Liver (tissue), 9 donors: Measurements from ENCODE around the gene DKC1. TPM values are rescaled to one million over a fixed set of nuclear protein-coding genes. Genes with fewer than 3 reads are reported as not detected.

Experiments
- DNase-seq: peaks from one replicate; pipeline ENCODE4 v3.0.0-alpha.2; 2017; ENCODE audit warnings: low spot score
- H3K27ac ChIP-seq, 2 donors: one replicate each; pipeline ENCODE4 v1.7.0; 2013; ENCODE audit warnings: inconsistent platforms in 2 of 2, low read length in 2 of 2, control low read depth in 1 of 2, low read depth in 1 of 2, mild to moderate bottlenecking in 1 of 2
- H3K27me3 ChIP-seq, 4 donors: one replicate each; pipeline versions ENCODE4 v1.6.1 to v1.7.0; 2013; ENCODE audit warnings: low read length in 3 of 4, inconsistent platforms in 1 of 4, mild to moderate bottlenecking in 1 of 4, moderate library complexity in 1 of 4; ENCODE audit not compliant: control insufficient read depth in 4 of 4, insufficient read depth in 4 of 4
- H3K36me3 ChIP-seq, 4 donors: one replicate each; pipeline versions ENCODE4 v1.6.1 to v1.7.0; 2013; ENCODE audit warnings: low read length in 3 of 4, mild to moderate bottlenecking in 3 of 4, low read depth in 1 of 4, moderate library complexity in 1 of 4; ENCODE audit not compliant: control insufficient read depth in 4 of 4, insufficient read depth in 3 of 4
- H3K4me1 ChIP-seq, 4 donors: one replicate each; pipeline versions ENCODE4 v1.6.1 to v1.7.0; 2013; ENCODE audit warnings: low read length in 3 of 4, mild to moderate bottlenecking in 3 of 4, moderate library complexity in 1 of 4; ENCODE audit not compliant: control insufficient read depth in 4 of 4, insufficient read depth in 4 of 4
- H3K4me3 ChIP-seq, 3 donors: one replicate each; pipeline versions ENCODE4 v1.6.1 to v1.7.0; 2013; ENCODE audit warnings: low read length in 3 of 3, control low read depth in 1 of 3, low read depth in 1 of 3, mild to moderate bottlenecking in 1 of 3
- H3K9ac ChIP-seq, 2 donors: one replicate each; pipeline ENCODE4 v1.7.0; 2013; ENCODE audit warnings: low read length in 2 of 2, mild to moderate bottlenecking in 2 of 2, moderate library complexity in 2 of 2, control low read depth in 1 of 2, low read depth in 1 of 2
- H3K9me3 ChIP-seq, 4 donors: one replicate each; pipeline versions ENCODE4 v1.6.1 to v1.7.0; 2013; ENCODE audit warnings: low read length in 3 of 4; ENCODE audit not compliant: control insufficient read depth in 4 of 4
- ATF3 ChIP-seq: IDR thresholded peaks from 2 replicates; pipeline ENCODE4 v1.6.1; 2016; ENCODE audit warnings: antibody characterized with exemption
- FOXA1 ChIP-seq: IDR thresholded peaks from 2 replicates; pipeline ENCODE4 v1.6.1; 2016; ENCODE audit warnings: antibody characterized with exemption
- FOXA2 ChIP-seq: IDR thresholded peaks from 2 replicates; pipeline ENCODE4 v1.6.1; 2016; ENCODE audit warnings: antibody characterized with exemption
- GABPA ChIP-seq, 2 donors: IDR thresholded peaks in 1 of 2; conservative IDR thresholded peaks in 1 of 2; 2 replicates each; pipeline ENCODE4 v1.6.1; 2016; ENCODE audit warnings: antibody characterized with exemption in 2 of 2, mild to moderate bottlenecking in 1 of 2, moderate library complexity in 1 of 2
- HNF4A ChIP-seq, 2 donors: conservative IDR thresholded peaks; 2 replicates each; pipeline ENCODE4 v1.6.1; 2016; ENCODE audit warnings: antibody characterized with exemption in 2 of 2, mild to moderate bottlenecking in 2 of 2
- HNF4G ChIP-seq: IDR thresholded peaks from 2 replicates; pipeline ENCODE4 v1.6.1; 2016; ENCODE audit warnings: antibody characterized with exemption
- JUND ChIP-seq, 2 donors: IDR thresholded peaks; 2 replicates each; pipeline ENCODE4 v1.6.1; 2016; ENCODE audit warnings: antibody characterized with exemption in 2 of 2
- NR2F2 ChIP-seq: IDR thresholded peaks from 2 replicates; pipeline ENCODE4 v1.6.1; 2016; ENCODE audit warnings: antibody characterized with exemption
- REST ChIP-seq: IDR thresholded peaks from 2 replicates; pipeline ENCODE4 v1.6.1; 2016; ENCODE audit warnings: antibody characterized with exemption, mild to moderate bottlenecking
- SP1 ChIP-seq: IDR thresholded peaks from 2 replicates; pipeline ENCODE4 v1.6.1; 2018; ENCODE audit warnings: antibody characterized with exemption, mild to moderate bottlenecking
- TAF1 ChIP-seq: conservative IDR thresholded peaks from 2 replicates; pipeline ENCODE4 v1.6.1; 2016; ENCODE audit warnings: antibody characterized with exemption, mild to moderate bottlenecking
- YY1 ChIP-seq: IDR thresholded peaks from 2 replicates; pipeline ENCODE4 v1.6.1; 2016; ENCODE audit warnings: antibody characterized with exemption, mild to moderate bottlenecking
- WGBS: extraction: QIAGEN DNeasy Blood & Tissue Kit; methylation state at CpG from one replicate; pipeline ENCODE4 v1.1.7; 2013; 5-methylcytosine and 5-hydroxymethylcytosine counted together
- polyA plus RNA-seq, 2 donors: library from polyadenylated mRNA; stranded (reverse) in 1 of 2; unstranded in 1 of 2; fragments of 200-250 nt in 1 of 2; fragments of >200 nt in 1 of 2; fragmentation: Nextera tagmentation in 1 of 2; extraction: Ambion mirVana in 1 of 2; gene quantifications; one replicate each; pipeline versions ENCODE4 v1.2.1 to v1.2.3, GENCODE V29; 2013 to 2015
- total RNA-seq, 2 donors: library from RNA; depleted of rRNA; stranded (reverse); fragments of >200 nt; gene quantifications; one replicate each; pipeline ENCODE4 v1.2.3, GENCODE V29; 2014
- TF ChIP-seq, protein P1 (sequence below): IDR thresholded peaks from 2 replicates; pipeline ENCODE4 v1.6.1; 2016; ENCODE audit warnings: antibody characterized with exemption
- TF ChIP-seq, protein P2 (sequence below): fragments of 150-350 bp; IDR thresholded peaks from 2 replicates; pipeline ENCODE4 v1.5.1; 2017; ENCODE audit warnings: improper control_type of control experiment, low read depth, low read length; ENCODE audit not compliant: missing input control
- donor health status: healthy.
- donor health status: healthy.
- donor health status: healthy.
- donor health status: healthy.
- donor health status: healthy.

The DKC1 gene
- total and polyA plus RNA-seq, 4 donors: 14.0 to 21.9 (median 16.5) TPM

GRCh38 chrX:154731881-154732280 lies 30.8 kb upstream of the DKC1 start:
- Histone ChIP-seq H3K36me3 (no peaks in the 10 kb centered on the region), H3K4me3 (no peak overlapping the region), H3K9ac (no peak overlapping the region), H3K4me1 (peaks cover 5 to 27% (median 17%) of the 10 kb centered on the region in 4 donors), H3K27ac (no peak overlapping the region), H3K9me3 (no peaks in the 10 kb centered on the region), H3K27me3 (no peaks in the 10 kb centered on the region)
- WGBS: 78% methylated on average over 7 of the region's 7 CpGs
- no peak for DNase-seq
- TF ChIP-seq HNF4G (no peak), NR2F2 (no peak), REST (no peak), FOXA1 (no peak), TAF1 (no peak), GABPA (IDR thresholded peaks at IDR 0.05 in 1 of 2, conservative IDR thresholded peaks at IDR 0.05 in 1 of 2) (no peak), HNF4A (conservative IDR thresholded peaks at IDR 0.05) (no peak), YY1 (no peak), FOXA2 (no peak), JUND (IDR thresholded peaks at IDR 0.05) (no peak), SP1 (no peak)
- TF ChIP-seq, protein P1, sequence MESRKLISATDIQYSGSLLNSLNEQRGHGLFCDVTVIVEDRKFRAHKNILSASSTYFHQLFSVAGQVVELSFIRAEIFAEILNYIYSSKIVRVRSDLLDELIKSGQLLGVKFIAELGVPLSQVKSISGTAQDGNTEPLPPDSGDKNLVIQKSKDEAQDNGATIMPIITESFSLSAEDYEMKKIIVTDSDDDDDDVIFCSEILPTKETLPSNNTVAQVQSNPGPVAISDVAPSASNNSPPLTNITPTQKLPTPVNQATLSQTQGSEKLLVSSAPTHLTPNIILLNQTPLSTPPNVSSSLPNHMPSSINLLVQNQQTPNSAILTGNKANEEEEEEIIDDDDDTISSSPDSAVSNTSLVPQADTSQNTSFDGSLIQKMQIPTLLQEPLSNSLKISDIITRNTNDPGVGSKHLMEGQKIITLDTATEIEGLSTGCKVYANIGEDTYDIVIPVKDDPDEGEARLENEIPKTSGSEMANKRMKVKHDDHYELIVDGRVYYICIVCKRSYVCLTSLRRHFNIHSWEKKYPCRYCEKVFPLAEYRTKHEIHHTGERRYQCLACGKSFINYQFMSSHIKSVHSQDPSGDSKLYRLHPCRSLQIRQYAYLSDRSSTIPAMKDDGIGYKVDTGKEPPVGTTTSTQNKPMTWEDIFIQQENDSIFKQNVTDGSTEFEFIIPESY: no peak

DNA sequence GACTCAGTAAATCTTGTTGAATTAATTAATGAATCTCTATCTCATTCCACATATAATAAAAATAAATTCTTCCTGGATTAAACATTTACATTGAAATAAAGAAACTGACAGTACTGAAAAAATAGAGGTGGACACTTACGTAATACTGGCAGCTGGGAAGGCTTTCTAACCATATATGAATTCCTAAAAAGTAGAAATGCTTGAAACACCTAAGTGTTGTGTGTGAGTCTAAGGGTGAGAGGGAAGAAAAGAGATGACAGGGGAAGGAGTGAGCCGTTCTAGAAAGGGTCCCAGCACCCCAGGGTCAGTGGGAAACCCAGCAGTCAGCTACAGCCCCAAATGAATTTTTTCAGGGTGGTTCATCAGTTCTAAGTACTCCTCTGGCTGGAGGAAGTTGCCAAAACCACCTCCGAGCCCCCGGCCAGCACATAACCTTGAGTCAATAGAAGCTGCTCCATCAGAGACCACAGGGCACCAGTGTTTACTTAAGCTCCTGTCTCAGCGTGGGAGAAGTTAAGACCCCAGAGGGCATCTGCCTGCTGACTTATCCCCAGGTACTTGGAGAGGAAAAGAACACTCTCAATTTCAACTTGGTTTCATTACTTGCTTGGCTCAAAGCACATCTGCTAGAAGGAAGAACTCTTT lies 30.1 kb upstream of the DKC1 start:
- WGBS: 59% methylated on average over 5 of the region's 5 CpGs
- H3K4me3 ChIP-seq: no peak overlapping the region
- peak overlapping the region; percentile 19 to 56 for H3K27ac ChIP-seq
- TF ChIP-seq GABPA (IDR thresholded peaks at IDR 0.05 in 1 of 2, conservative IDR thresholded peaks at IDR 0.05 in 1 of 2) (no peak), YY1 (no peak), HNF4A (conservative IDR thresholded peaks at IDR 0.05) (no peak), TAF1 (no peak), FOXA1 (no peak), FOXA2 (no peak), JUND (IDR thresholded peaks at IDR 0.05) (no peak), ATF3 (no peak)
- TF ChIP-seq, protein P1: no peak
- TF ChIP-seq, protein P2, sequence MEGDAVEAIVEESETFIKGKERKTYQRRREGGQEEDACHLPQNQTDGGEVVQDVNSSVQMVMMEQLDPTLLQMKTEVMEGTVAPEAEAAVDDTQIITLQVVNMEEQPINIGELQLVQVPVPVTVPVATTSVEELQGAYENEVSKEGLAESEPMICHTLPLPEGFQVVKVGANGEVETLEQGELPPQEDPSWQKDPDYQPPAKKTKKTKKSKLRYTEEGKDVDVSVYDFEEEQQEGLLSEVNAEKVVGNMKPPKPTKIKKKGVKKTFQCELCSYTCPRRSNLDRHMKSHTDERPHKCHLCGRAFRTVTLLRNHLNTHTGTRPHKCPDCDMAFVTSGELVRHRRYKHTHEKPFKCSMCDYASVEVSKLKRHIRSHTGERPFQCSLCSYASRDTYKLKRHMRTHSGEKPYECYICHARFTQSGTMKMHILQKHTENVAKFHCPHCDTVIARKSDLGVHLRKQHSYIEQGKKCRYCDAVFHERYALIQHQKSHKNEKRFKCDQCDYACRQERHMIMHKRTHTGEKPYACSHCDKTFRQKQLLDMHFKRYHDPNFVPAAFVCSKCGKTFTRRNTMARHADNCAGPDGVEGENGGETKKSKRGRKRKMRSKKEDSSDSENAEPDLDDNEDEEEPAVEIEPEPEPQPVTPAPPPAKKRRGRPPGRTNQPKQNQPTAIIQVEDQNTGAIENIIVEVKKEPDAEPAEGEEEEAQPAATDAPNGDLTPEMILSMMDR: no peak
- H3K36me3 ChIP-seq: no peaks in the 10 kb centered on the region
- DNase-seq: no peak
- H3K9ac ChIP-seq: no peak overlapping the region
- no peaks in the 10 kb centered on the region for H3K9me3 ChIP-seq
- H3K4me1 ChIP-seq: peaks cover 5 to 27% (median 17%) of the 10 kb centered on the region in 4 donors
- H3K27me3 ChIP-seq: no peaks in the 10 kb centered on the region
